Heart left ventricle (tissue), 16 donors: Measurements from ENCODE around the gene SPAG6. TPM values are rescaled to one million over a fixed set of nuclear protein-coding genes. Genes with fewer than 3 reads are reported as not detected.
A peak's percentile ranks its signal among the peaks of the same experiment; 100 is the strongest.

Experiments used
- ATAC-seq, 4 donors: fragments of 200-7000 bp; cut with Tn5 transposase; one replicate each; pipeline ENCODE4 v1.9.1; 2020 to 2022; ENCODE audit warnings: moderate library complexity in 4 of 4, mild to moderate bottlenecking in 3 of 4, moderate number of reproducible peaks in 1 of 4
- DNase-seq, 5 donors: peaks; one replicate each; pipeline ENCODE4 v3.0.0-alpha.2; 2020
- H3K27ac ChIP-seq, 12 donors: fragments of 200-600 bp; sonication (generic) in 4 of 12; one replicate each; pipeline versions ENCODE4 v1.5.0 to v1.8.0; 2016 to 2022; ENCODE audit warnings: mild to moderate bottlenecking in 2 of 12
- H3K27me3 ChIP-seq, 9 donors: fragments of 200-600 bp; sonication (generic) in 2 of 9; one replicate each; pipeline versions ENCODE4 v1.5.1 to v1.8.0; 2016 to 2022; ENCODE audit warnings: mild to moderate bottlenecking in 3 of 9
- H3K36me3 ChIP-seq, 9 donors: fragments of 200-600 bp; sonication (generic) in 2 of 9; one replicate each; pipeline versions ENCODE4 v1.5.0 to v1.8.0; 2018 to 2022; ENCODE audit warnings: mild to moderate bottlenecking in 2 of 9
- H3K4me1 ChIP-seq, 12 donors: fragments of 200-600 bp; sonication (generic) in 4 of 12; one replicate each; pipeline versions ENCODE4 v1.5.0 to v1.8.0; 2016 to 2022; ENCODE audit warnings: mild to moderate bottlenecking in 3 of 12
- H3K4me3 ChIP-seq, 12 donors: fragments of 200-600 bp; sonication (generic) in 4 of 12; one replicate each; pipeline versions ENCODE4 v1.5.0 to v1.8.0; 2017 to 2022; ENCODE audit warnings: mild to moderate bottlenecking in 9 of 12, moderate library complexity in 4 of 12
- H3K9me3 ChIP-seq, 12 donors: fragments of 200-600 bp; sonication (generic) in 4 of 12; one replicate each; pipeline versions ENCODE4 v1.5.0 to v1.8.0; 2016 to 2022; ENCODE audit warnings: mild to moderate bottlenecking in 1 of 12
- CTCF ChIP-seq, 12 donors: fragments of 200-600 bp; sonication (generic) in 4 of 12; IDR thresholded peaks; one replicate each; pipeline versions ENCODE4 v1.5.0 to v1.8.0; 2018 to 2022; ENCODE audit warnings: antibody characterized with exemption in 12 of 12, mild to moderate bottlenecking in 5 of 12
- POLR2A ChIP-seq, 2 donors: fragments of 450-650 bp; IDR thresholded peaks; one replicate each; pipeline ENCODE4 v1.6.1; 2017; ENCODE audit warnings: antibody characterized with exemption in 2 of 2, mild to moderate bottlenecking in 2 of 2, moderate library complexity in 2 of 2
- WGBS, 4 donors: extraction: QIAGEN DNeasy Blood & Tissue Kit in 2 of 4; methylation state at CpG; one replicate each; pipeline versions ENCODE4 v1.1.5 to v1.1.7; 2013 to 2018; 5-methylcytosine and 5-hydroxymethylcytosine counted together
- intact Hi-C, 10 donors: fragments of 100-400 bp; cut with DNase I; formaldehyde crosslinking; loops; one replicate each; pipeline versions ENCODE4 v1.11.1 to v1.14.2; 2022
- polyA plus RNA-seq, 2 donors: library from polyadenylated mRNA; stranded (reverse); fragments of 200-250 nt; gene quantifications; one replicate each; pipeline ENCODE4 v1.2.3, GENCODE V29; 2013
- total RNA-seq, 9 donors: library from RNA; depleted of rRNA in 2 of 9; stranded (reverse); fragments of >200 nt in 2 of 9; fragmentation: NEBNext Ultra II Directional in 3 of 9; extraction: Animal tissue kit (Norgen Biotek cat#: 25700) in 3 of 9; gene quantifications; one replicate each; pipeline versions ENCODE4 v1.1.0 to v1.2.4, GENCODE V29; 2016 to 2023
- donor health status: ischemic (EF 13 %, LVEDD 7.1; RV severe dilation, severe dysfunction).
- donor health status: healthy with polysubstance abuse.
- donor health status: DM: no; HTN: yes; CAD: no.
- donor health status: DM: no; HTN: no; CAD: no.
- donor health status: ischemic (EF 25% LVEDD 6.9; RV normal size, moderate dysfunction).
- donor health status: ischemic (EF 25% LVEDD 5.7; RV mildly dilated, moderate dysfunction).
- donor health status: healthy.
- donor health status: DM: yes; HTN: yes; CAD: no.
- donor health status: ischemic (EF 35%, LVEDD 5.7; RV mildly dilated, moderate dysfunction).
- donor health status: nonischemic (EF 11% LVEDD 7.7; RV severe dilation, severe dysfunction).
- donor health status: DM: yes; HTN: yes; CAD: no.
- donor health status: PGD.
- donor health status: ischemic (EF 29% LVEDD 5.4; RV normal size, mild dysfunction).
- donor health status: nonischemic (EF 23%, LVEDD 6.1; RV moderate dilation, normal function).

SPAG6 gene
- total and polyA plus RNA-seq, 11 donors: 0.42 TPM; not detected in 10

GRCh38 chr10:22420787-22421517 lies 75.7 kb downstream of the SPAG6 start:
- Histone ChIP-seq H3K27me3 (no peaks in the 10 kb centered on the region), H3K36me3 (no peaks in the 10 kb centered on the region), H3K27ac (no peak overlapping the region), H3K9me3 (no peaks in the 10 kb centered on the region), H3K4me3 (no peak overlapping the region), H3K4me1 (no peaks in the 10 kb centered on the region)
- ATAC-seq (no peak), DNase-seq (no peak)
- 87 to 95% (median 92%) methylated on average over 4 of the region's 4 CpGs for WGBS, 4 donors
- no peak for TF ChIP-seq POLR2A (IDR thresholded peaks at IDR 0.05)
- TF ChIP-seq CTCF (IDR thresholded peaks at IDR 0.05): peak in 5 of 12 donors; percentile 11 to 34 (median 16)
- intact Hi-C loops: loop anchor here in 4 of 10 donors (10.0 kb wide), 3 partner anchors 406 to 426 kb away; partner anchors contain the start of gene DNAJC1 (in 2 of the 4)

GRCh38 chr10:22426653-22427052 lies 81.4 kb downstream of the SPAG6 start:
- no peak overlapping the region for H3K27ac ChIP-seq
- no peak for DNase-seq
- 92 to 95% (median 93%) methylated on average over 5 of the region's 5 CpGs for WGBS, 4 donors
- TF ChIP-seq CTCF (IDR thresholded peaks at IDR 0.05) (no peak), POLR2A (IDR thresholded peaks at IDR 0.05) (no peak)
- no peaks in the 10 kb centered on the region for H3K9me3 ChIP-seq
- intact Hi-C loops: loop anchor here in 4 of 10 donors (10.0 kb wide), 3 partner anchors 412 to 432 kb away; partner anchors contain the start of gene DNAJC1 (in 2 of the 4)
- no peak overlapping the region for H3K4me3 ChIP-seq
- H3K36me3 ChIP-seq: no peaks in the 10 kb centered on the region
- ATAC-seq: no peak
- peaks cover 0 to 11% (median 7%) of the 10 kb centered on the region in 12 donors for H3K4me1 ChIP-seq
- H3K27me3 ChIP-seq: peaks cover 0 to 9% (median 0%) of the 10 kb centered on the region in 9 donors

GRCh38 chr10:22427101-22427500 lies 81.8 kb downstream of the SPAG6 start:
- Histone ChIP-seq H3K9me3 (no peaks in the 10 kb centered on the region), H3K36me3 (no peaks in the 10 kb centered on the region), H3K4me1 (peaks cover 0 to 11% (median 7%) of the 10 kb centered on the region in 12 donors), H3K27me3 (peaks cover 0 to 9% (median 0%) of the 10 kb centered on the region in 9 donors), H3K27ac (no peak overlapping the region), H3K4me3 (no peak overlapping the region)
- no peak for ATAC-seq
- DNase-seq: no peak
- TF ChIP-seq CTCF (IDR thresholded peaks at IDR 0.05) (no peak), POLR2A (IDR thresholded peaks at IDR 0.05) (no peak)
- intact Hi-C loops: loop anchor here in 4 of 10 donors (10.0 kb wide), 3 partner anchors 412 to 432 kb away; partner anchors contain the start of gene DNAJC1 (in 2 of the 4)
- WGBS, 4 donors: 80 to 87% (median 83%) methylated on average over 3 of the region's 3 CpGs

GRCh38 chr10:22427890-22428571 lies 82.7 kb downstream of the SPAG6 start:
- peaks cover 0 to 11% (median 7%) of the 10 kb centered on the region in 12 donors for H3K4me1 ChIP-seq
- H3K27me3 ChIP-seq: peaks cover 0 to 9% (median 0%) of the 10 kb centered on the region in 9 donors
- DNase-seq: no peak
- TF ChIP-seq CTCF (IDR thresholded peaks at IDR 0.05): no peak
- TF ChIP-seq POLR2A (IDR thresholded peaks at IDR 0.05): no peak
- no peaks in the 10 kb centered on the region for H3K9me3 ChIP-seq
- WGBS, 4 donors: 19 to 25% (median 21%) methylated on average over 6 of the region's 6 CpGs
- no peaks in the 10 kb centered on the region for H3K36me3 ChIP-seq
- no peak overlapping the region for H3K4me3 ChIP-seq
- intact Hi-C loops: loop anchor here in 4 of 10 donors (10.0 kb wide), 3 partner anchors 413 to 433 kb away; partner anchors contain the start of gene DNAJC1 (in 2 of the 4)
- H3K27ac ChIP-seq: no peak overlapping the region
- ATAC-seq: peak in 2 of 4 donors; percentile 33 to 42
